WTC11 (cell line): ENCODE data around the gene USH2A.

Experiments
- CTCF ChIP-seq: fragments of 200-600 bp; IDR thresholded peaks from 2 replicates; pipeline ENCODE4 v1.8.0; 2022; ENCODE audit warnings: antibody characterized with exemption
- GTF2I ChIP-seq: fragments of 250-450 bp; sonication (Bioruptor Pico); conservative IDR thresholded peaks from 2 replicates; pipeline ENCODE4 v1.4.0; 2021; ENCODE audit warnings: mild to moderate bottlenecking
- NFYB ChIP-seq: sonication (generic); formaldehyde crosslinking; conservative IDR thresholded peaks from 2 replicates; pipeline ENCODE4 v1.8.0; 2022; ENCODE audit warnings: low read depth, missing genetic modification reagents
- ZNF232 ChIP-seq: sonication (generic); formaldehyde crosslinking; IDR thresholded peaks from 2 replicates; pipeline ENCODE4 v1.8.0; 2022; ENCODE audit warnings: mild to moderate bottlenecking, missing genetic modification reagents
- ZNF512 ChIP-seq: sonication (generic); formaldehyde crosslinking; IDR thresholded peaks from 2 replicates; pipeline ENCODE4 v1.8.1; 2022; ENCODE audit warnings: missing genetic modification reagents, borderline replicate concordance

- TF ChIP-seq ZNF232 (CRISPR knock-in tag) (no peak), NFYB (no peak), CTCF (no peak), GTF2I (no peak), ZNF512 (CRISPR knock-in tag) (no peak)
Measured at GRCh38 chr1:215673943-215674342, 749.3 kb downstream of the USH2A start.
